GM12892 (cell line): ENCODE measurements around the gene ANTXRL.
"Not testable (repeated sequence)": the region's sequence is repeated elsewhere in the genome, so short reads cannot be mapped to it uniquely, and the experiment has no call there.

Source experiments
- POLR2A ChIP-seq: IDR thresholded peaks from 2 replicates; pipeline ENCODE4 v1.6.1; 2011; ENCODE audit warnings: low read depth, low read length, control low read depth
- POLR2AphosphoS5 ChIP-seq: IDR thresholded peaks from 2 replicates; pipeline ENCODE4 v1.6.1; 2011; ENCODE audit warnings: low read depth, low read length, control low read depth

GRCh38 chr10:46282421-46282831, 4.4 kb upstream of the ANTXRL start:
- not testable (repeated sequence) for TF ChIP-seq POLR2A, POLR2AphosphoS5
